Stimulated activated CD4-positive, alpha-beta T cell treated with anti-CD3 and anti-CD28 coated beads, Interleukin-2, amount 100 ng/mL, for 24 hours (primary cell): ENCODE measurements around the gene ZBED2.
"Not testable (repeated sequence)": the region's sequence is repeated elsewhere in the genome, so short reads cannot be mapped to it uniquely, and the experiment has no call there.

Experiments
- DNase-seq, 2 donors: peaks; one replicate each; pipeline ENCODE4 v3.0.0-alpha.2; 2020

The ZBED2 gene

GRCh38 chr3:111595232-111595631 lies at the start of gene ZBED2:
ZBED2 (minus strand) TSS chr3:111595346; CDS start chr3:111594201, 1,145 bp downstream.
- no peak for DNase-seq

- DNase-seq: no peak
These were observed 44.2 kb upstream of the ZBED2 start for GRCh38 chr3:111639316-111639715.

GRCh38 chr3:111636366-111636885 lies 41.3 kb upstream of the ZBED2 start:
- no peak for DNase-seq

GRCh38 chr3:111635403-111635802 lies 40.3 kb upstream of the ZBED2 start:
- DNase-seq: no peak

- DNase-seq: not testable (repeated sequence)
These were observed 35.5 kb upstream of the ZBED2 start for GRCh38 chr3:111630638-111631037.

- DNase-seq: not testable (repeated sequence)
These were observed 33.9 kb upstream of the ZBED2 start for GRCh38 chr3:111629018-111629417.

GRCh38 chr3:111627092-111627491 lies 31.9 kb upstream of the ZBED2 start:
- DNase-seq: no peak

- DNase-seq: peak; percentile 39 to 68
These were observed 26.4 kb upstream of the ZBED2 start for GRCh38 chr3:111621535-111621934.

- no peak for DNase-seq
These were observed 24.7 kb upstream of the ZBED2 start for GRCh38 chr3:111619833-111620232.

GRCh38 chr3:111618945-111619344 lies 23.8 kb upstream of the ZBED2 start:
- no peak for DNase-seq

- DNase-seq: peak in 1 of 2 donors; percentile 24
These were observed 22.9 kb upstream of the ZBED2 start for GRCh38 chr3:111617912-111618601.

- no peak for DNase-seq
These were observed 22.3 kb upstream of the ZBED2 start for GRCh38 chr3:111617406-111617805.

GRCh38 chr3:111616417-111617105 lies 21.4 kb upstream of the ZBED2 start:
- peak; percentile 70 to 71 for DNase-seq

- DNase-seq: no peak
These were observed 20.7 kb upstream of the ZBED2 start for GRCh38 chr3:111615880-111616279.

- no peak for DNase-seq
These were observed 18.1 kb upstream of the ZBED2 start for GRCh38 chr3:111613294-111613693.

- DNase-seq: no peak
These were observed 15.5 kb upstream of the ZBED2 start for GRCh38 chr3:111610612-111611054.

- DNase-seq: no peak
These were observed 15.0 kb upstream of the ZBED2 start for GRCh38 chr3:111610189-111610588.

- DNase-seq: no peak
These were observed 14.6 kb upstream of the ZBED2 start for GRCh38 chr3:111609700-111610099.

- no peak for DNase-seq
These were observed 13.2 kb upstream of the ZBED2 start for GRCh38 chr3:111608383-111608782.

GRCh38 chr3:111607240-111607920 lies 12.2 kb upstream of the ZBED2 start:
- no peak for DNase-seq

GRCh38 chr3:111605493-111605892 lies 10.3 kb upstream of the ZBED2 start:
- DNase-seq: no peak

GRCh38 chr3:111605018-111605417 lies 9.9 kb upstream of the ZBED2 start:
- no peak for DNase-seq

GRCh38 chr3:111604119-111604518 lies 9.0 kb upstream of the ZBED2 start:
- DNase-seq: peak in 1 of 2 donors; percentile 46

GRCh38 chr3:111603679-111604078 lies 8.5 kb upstream of the ZBED2 start:
- DNase-seq: no peak
